Left renal cortex interstitium (tissue), 4 donors: Measurements from ENCODE around the gene MS4A4E. TPM values are rescaled to one million over a fixed set of nuclear protein-coding genes. Genes with fewer than 3 reads are reported as not detected.
"Not testable (repeated sequence)": the region's sequence is repeated elsewhere in the genome, so short reads cannot be mapped to it uniquely, and the experiment has no call there.

Experiments
- DNase-seq, 4 donors: peaks; one replicate each; pipeline ENCODE4 v3.0.0-alpha.2; 2013; ENCODE audit warnings: low read depth in 4 of 4, low spot score in 2 of 4, missing footprints in 1 of 4
- polyA plus RNA-seq, 4 donors: library from polyadenylated mRNA; unstranded; fragments of 120-200 nt; gene quantifications; one replicate each; pipeline ENCODE4 v1.2.1, GENCODE V29; 2013; ENCODE audit not compliant: insufficient read length in 4 of 4

MS4A4E gene
- polyA plus RNA-seq, 4 donors, result 0.92 to 1.4 (median 1.0) TPM

GRCh38 chr11:60222141-60222540 is 20.8 kb downstream of the MS4A4E start:
- no peak for DNase-seq

GRCh38 chr11:60221692-60222091 is 21.2 kb downstream of the MS4A4E start:
- no peak for DNase-seq

- DNase-seq, result no peak
These were observed 21.8 kb downstream of the MS4A4E start for GRCh38 chr11:60221181-60221580.

- no peak for DNase-seq
These were observed 28.6 kb downstream of the MS4A4E start for GRCh38 chr11:60214386-60214785.

GRCh38 chr11:60211206-60211605 is 31.7 kb downstream of the MS4A4E start:
- DNase-seq, result no peak

- DNase-seq, result no peak
These were observed 33.0 kb downstream of the MS4A4E start for GRCh38 chr11:60209977-60210376.

- no peak for DNase-seq
These were observed 34.0 kb downstream of the MS4A4E start for GRCh38 chr11:60208951-60209350.

- no peak for DNase-seq
These were observed 34.6 kb downstream of the MS4A4E start for GRCh38 chr11:60208146-60208895.

- DNase-seq, result no peak
These were observed 36.3 kb downstream of the MS4A4E start for GRCh38 chr11:60206616-60207015.

GRCh38 chr11:60204922-60205321 is 38.0 kb downstream of the MS4A4E start:
- no peak for DNase-seq

GRCh38 chr11:60201334-60201733 is 41.6 kb downstream of the MS4A4E start:
- DNase-seq, result not testable (repeated sequence)

GRCh38 chr11:60197442-60197841 is 45.5 kb downstream of the MS4A4E start:
- DNase-seq, result no peak

GRCh38 chr11:60195923-60196368 is 47.0 kb downstream of the MS4A4E start:
- no peak for DNase-seq

- no peak for DNase-seq
These were observed 48.4 kb downstream of the MS4A4E start for GRCh38 chr11:60194511-60194910.

- DNase-seq, result no peak
These were observed 49.1 kb downstream of the MS4A4E start for GRCh38 chr11:60193687-60194433.

GRCh38 chr11:60192564-60192963 is 50.4 kb downstream of the MS4A4E start:
- DNase-seq, result not testable (repeated sequence)

GRCh38 chr11:60188481-60188880 is 54.5 kb downstream of the MS4A4E start:
- DNase-seq, result not testable (repeated sequence)

GRCh38 chr11:60186128-60186527 is 56.8 kb downstream of the MS4A4E start:
- DNase-seq, result not testable (repeated sequence)

- DNase-seq, result not testable (repeated sequence)
These were observed 57.5 kb downstream of the MS4A4E start for GRCh38 chr11:60185512-60185827.

- DNase-seq, result no peak
These were observed 58.0 kb downstream of the MS4A4E start for GRCh38 chr11:60184824-60185511.

- no peak for DNase-seq
These were observed 59.2 kb downstream of the MS4A4E start for GRCh38 chr11:60183591-60184205.
